ENCODE measurements around the gene CLDN19.
A peak's percentile ranks its signal among the peaks of the same experiment; 100 is the strongest.

GRCh38 chr1:42765832-42766740 is 26.1 kb upstream of the CLDN19 start:
- peak in 3 of 4 experiments; percentile 55 to 57 (median 56) for TF ChIP-seq CTCF (IDR thresholded peaks at IDR 0.05)
- TF ChIP-seq POLR2AphosphoS5 (IDR thresholded peaks at IDR 0.05) = no peak
- no peak for TF ChIP-seq POLR2A (IDR thresholded peaks at IDR 0.05)
- TF ChIP-seq EP300 (IDR thresholded peaks at IDR 0.05) = no peak

Data from gastroesophageal sphincter (tissue), 3 donors.